Hepatocyte (in vitro differentiated cells): ENCODE results near the gene B3GNT9. TPM values are rescaled to one million over a fixed set of nuclear protein-coding genes. Genes with fewer than 3 reads are reported as not detected.

Experiments
- DNase-seq: peaks from one replicate; pipeline ENCODE4 v3.0.0-alpha.2; 2016; ENCODE audit warnings: low spot score
- H2AFZ ChIP-seq: fragments of 200-600 bp; sonication (generic); 2 replicates; pipeline ENCODE4 v1.6.0; 2016; ENCODE audit warnings: antibody characterized with exemption, mild to moderate bottlenecking
- H3K27ac ChIP-seq: fragments of 200-600 bp; sonication (generic); 2 replicates; pipeline ENCODE4 v1.5.1; 2016; ENCODE audit warnings: mild to moderate bottlenecking
- H3K27me3 ChIP-seq: fragments of 200-600 bp; sonication (generic); 2 replicates; pipeline ENCODE4 v1.6.1; 2016
- H3K36me3 ChIP-seq: fragments of 200-600 bp; sonication (generic); replicated peaks from 2 replicates; pipeline ENCODE4 v1.5.1; 2016; ENCODE audit warnings: low read depth; ENCODE audit not compliant: insufficient read depth
- H3K4me1 ChIP-seq: fragments of 200-600 bp; sonication (generic); 2 replicates; pipeline ENCODE4 v1.5.1; 2016; ENCODE audit warnings: mild to moderate bottlenecking, moderate library complexity; ENCODE audit not compliant: insufficient read depth
- H3K4me2 ChIP-seq: fragments of 200-600 bp; sonication (generic); 2 replicates; pipeline ENCODE4 v1.6.0; 2016
- H3K4me3 ChIP-seq: fragments of 200-600 bp; sonication (generic); 2 replicates; pipeline ENCODE4 v1.5.1; 2016; ENCODE audit warnings: mild to moderate bottlenecking
- H3K79me2 ChIP-seq: fragments of 200-600 bp; sonication (generic); 2 replicates; pipeline ENCODE4 v1.6.0; 2017; ENCODE audit warnings: mild to moderate bottlenecking
- H3K9me2 ChIP-seq: fragments of 200-600 bp; sonication (generic); replicated peaks from 2 replicates; pipeline ENCODE4 v1.6.0; 2017; ENCODE audit warnings: mild to moderate bottlenecking; ENCODE audit not compliant: insufficient read depth
- H3K9me3 ChIP-seq: fragments of 200-600 bp; sonication (generic); 2 replicates; pipeline ENCODE4 v1.5.1; 2016; ENCODE audit warnings: low read depth, mild to moderate bottlenecking
- H4K20me1 ChIP-seq: fragments of 200-600 bp; sonication (generic); 2 replicates; pipeline ENCODE4 v1.6.0; 2016; ENCODE audit warnings: mild to moderate bottlenecking; ENCODE audit not compliant: insufficient read depth, poor library complexity, severe bottlenecking
- EZH2 ChIP-seq: fragments of 200-600 bp; sonication (generic); IDR thresholded peaks from 2 replicates; pipeline ENCODE4 v1.6.1; 2016; ENCODE audit warnings: antibody characterized with exemption, mild to moderate bottlenecking, borderline replicate concordance
- EZH2phosphoT487 ChIP-seq: fragments of 200-600 bp; sonication (generic); IDR thresholded peaks from one replicate; pipeline ENCODE4 v1.6.1; 2018; ENCODE audit warnings: antibody characterized with exemption, mild to moderate bottlenecking, low read depth, moderate library complexity; ENCODE audit not compliant: unreplicated experiment, severe bottlenecking
- WGBS: methylation state at CpG from one replicate; pipeline ENCODE4 v1.1.6; 2016; ENCODE audit warnings: low lambda C conversion rate; ENCODE audit errors: missing lambda C conversion rate; 5-methylcytosine and 5-hydroxymethylcytosine counted together
- polyA plus RNA-seq: library from polyadenylated mRNA; unstranded; fragments of >200 nt; fragmentation: Nextera tagmentation; extraction: Ambion mirVana; gene quantifications from 2 replicates; pipeline ENCODE4 v1.2.1, GENCODE V29; 2016
- total RNA-seq: library from RNA; depleted of rRNA; stranded (reverse); fragments of >200 nt; gene quantifications from 2 replicates; pipeline ENCODE4 v1.2.3, GENCODE V29; 2014
- TF ChIP-seq, protein P1 (sequence below): fragments of 200-600 bp; sonication (generic); IDR thresholded peaks from 2 replicates; pipeline ENCODE4 v1.5.1; 2016; ENCODE audit warnings: antibody characterized with exemption, mild to moderate bottlenecking; ENCODE audit not compliant: poor library complexity

The B3GNT9 gene
- total and polyA plus RNA-seq, 2 experiments from 2014 or later: 34.5 to 44.2 TPM

GRCh38 chr16:67115639-67116038, 35.2 kb downstream of the B3GNT9 start:
- Histone ChIP-seq H3K9me3 (no peaks in the 10 kb centered on the region), H3K4me3 (no peak overlapping the region), H2AFZ (no peak overlapping the region), H3K4me2 (no peak overlapping the region), H3K9me2 (no peaks in the 10 kb centered on the region), H3K4me1 (peaks cover 19% of the 10 kb centered on the region), H3K27me3 (no peaks in the 10 kb centered on the region), H3K36me3 (no peaks in the 10 kb centered on the region), H4K20me1 (peaks cover 8% of the 10 kb centered on the region), H3K79me2 (peaks cover 71% of the 10 kb centered on the region), H3K27ac (no peak overlapping the region)
- TF ChIP-seq EZH2: no peak
- TF ChIP-seq, protein P1, sequence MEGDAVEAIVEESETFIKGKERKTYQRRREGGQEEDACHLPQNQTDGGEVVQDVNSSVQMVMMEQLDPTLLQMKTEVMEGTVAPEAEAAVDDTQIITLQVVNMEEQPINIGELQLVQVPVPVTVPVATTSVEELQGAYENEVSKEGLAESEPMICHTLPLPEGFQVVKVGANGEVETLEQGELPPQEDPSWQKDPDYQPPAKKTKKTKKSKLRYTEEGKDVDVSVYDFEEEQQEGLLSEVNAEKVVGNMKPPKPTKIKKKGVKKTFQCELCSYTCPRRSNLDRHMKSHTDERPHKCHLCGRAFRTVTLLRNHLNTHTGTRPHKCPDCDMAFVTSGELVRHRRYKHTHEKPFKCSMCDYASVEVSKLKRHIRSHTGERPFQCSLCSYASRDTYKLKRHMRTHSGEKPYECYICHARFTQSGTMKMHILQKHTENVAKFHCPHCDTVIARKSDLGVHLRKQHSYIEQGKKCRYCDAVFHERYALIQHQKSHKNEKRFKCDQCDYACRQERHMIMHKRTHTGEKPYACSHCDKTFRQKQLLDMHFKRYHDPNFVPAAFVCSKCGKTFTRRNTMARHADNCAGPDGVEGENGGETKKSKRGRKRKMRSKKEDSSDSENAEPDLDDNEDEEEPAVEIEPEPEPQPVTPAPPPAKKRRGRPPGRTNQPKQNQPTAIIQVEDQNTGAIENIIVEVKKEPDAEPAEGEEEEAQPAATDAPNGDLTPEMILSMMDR: no peak
- TF ChIP-seq EZH2phosphoT487: no peak
- 83% methylated on average over 7 of the region's 7 CpGs for WGBS
- no peak for DNase-seq

DNA sequence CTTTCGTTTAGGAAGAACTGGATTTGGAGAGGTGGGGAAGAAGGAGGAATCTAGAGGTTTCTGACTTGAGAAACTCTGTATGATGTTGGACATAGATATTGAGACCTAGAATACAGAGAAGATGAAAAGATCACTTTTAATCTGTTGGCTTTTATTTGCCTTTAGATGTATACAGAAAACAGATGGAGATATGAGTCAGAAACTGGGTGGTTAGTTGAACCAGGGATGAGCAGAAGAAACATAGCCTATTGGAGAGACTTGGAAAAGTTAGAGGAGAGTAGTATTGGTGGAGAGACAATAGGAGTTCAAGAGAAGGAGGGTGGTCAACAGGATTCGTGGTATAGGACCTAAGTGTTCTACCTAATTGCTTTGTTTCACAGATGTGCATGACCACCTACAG, 36.0 kb downstream of the B3GNT9 start:
- no peak overlapping the region for H3K27ac ChIP-seq
- peaks cover 8% of the 10 kb centered on the region for H4K20me1 ChIP-seq
- no peak for DNase-seq
- TF ChIP-seq, protein P1: no peak
- TF ChIP-seq EZH2: no peak
- no peak for TF ChIP-seq EZH2phosphoT487
- H3K4me3 ChIP-seq: no peak overlapping the region
- no peaks in the 10 kb centered on the region for H3K27me3 ChIP-seq
- H3K36me3 ChIP-seq: no peaks in the 10 kb centered on the region
- peaks cover 78% of the 10 kb centered on the region for H3K79me2 ChIP-seq
- 89% methylated on average over 2 of the region's 2 CpGs for WGBS
- no peaks in the 10 kb centered on the region for H3K9me2 ChIP-seq
- H3K4me1 ChIP-seq: peaks cover 23% of the 10 kb centered on the region
- H3K9me3 ChIP-seq: no peaks in the 10 kb centered on the region
- H3K4me2 ChIP-seq: no peak overlapping the region
- H2AFZ ChIP-seq: no peak overlapping the region

DNA sequence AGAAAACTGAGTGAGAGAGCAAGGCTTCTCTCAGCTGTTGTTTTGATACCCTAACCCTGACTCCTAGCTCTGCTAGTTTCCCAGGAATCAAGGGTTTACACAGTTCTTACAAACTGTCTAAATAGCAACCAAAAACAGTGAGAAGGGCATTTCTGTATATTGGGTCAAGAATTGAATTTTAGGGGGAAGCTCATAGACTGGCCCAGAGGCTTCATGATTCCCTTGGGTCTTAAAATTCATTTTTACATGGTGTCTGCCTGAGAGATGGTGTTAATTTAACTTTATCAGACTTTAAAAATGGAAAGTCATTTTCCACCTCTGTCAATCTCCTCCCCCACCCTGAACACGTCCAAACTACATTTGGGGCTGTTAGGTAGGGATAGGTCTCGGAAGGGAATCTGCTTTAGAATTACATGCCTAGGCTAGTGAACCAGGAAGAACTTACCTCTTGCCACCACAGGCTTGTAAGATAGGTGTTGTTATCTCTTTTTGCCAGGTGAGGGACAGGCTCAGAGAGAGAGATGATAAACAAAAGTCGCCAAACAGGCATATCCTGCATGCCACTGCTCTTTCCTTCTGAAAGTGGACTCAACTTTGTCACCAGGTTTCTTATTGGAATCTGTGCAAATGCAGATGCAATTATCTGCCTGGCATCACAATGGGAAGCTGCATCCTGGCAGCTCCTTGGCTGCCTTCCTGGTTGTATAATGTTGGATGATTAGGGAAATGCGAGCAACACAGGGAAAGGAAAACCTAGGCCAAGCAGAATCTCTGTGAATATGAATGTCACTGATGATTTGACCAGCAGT, 38.0 kb downstream of the B3GNT9 start:
- Histone ChIP-seq H3K4me2 (no peak overlapping the region), H2AFZ (no peak overlapping the region), H3K36me3 (no peaks in the 10 kb centered on the region), H3K4me3 (no peak overlapping the region), H4K20me1 (peaks cover 3% of the 10 kb centered on the region), H3K27me3 (no peaks in the 10 kb centered on the region), H3K79me2 (peaks cover 70% of the 10 kb centered on the region), H3K9me2 (no peaks in the 10 kb centered on the region), H3K27ac (no peak overlapping the region), H3K4me1 (peaks cover 30% of the 10 kb centered on the region), H3K9me3 (no peaks in the 10 kb centered on the region)
- WGBS: 73% methylated on average over 4 of the region's 4 CpGs
- TF ChIP-seq EZH2 (no peak), EZH2phosphoT487 (no peak)
- TF ChIP-seq, protein P1: no peak
- DNase-seq: no peak
